CD4-positive, alpha-beta T cell treated with Interleukin-1 beta for 1 hour (primary cell): ENCODE measurements around the gene CNTNAP2.

Experiments used
- DNase-seq, 2 donors: peaks; one replicate each; pipeline ENCODE4 v3.0.0-alpha.2; 2020 to 2022

CNTNAP2 gene

DNA sequence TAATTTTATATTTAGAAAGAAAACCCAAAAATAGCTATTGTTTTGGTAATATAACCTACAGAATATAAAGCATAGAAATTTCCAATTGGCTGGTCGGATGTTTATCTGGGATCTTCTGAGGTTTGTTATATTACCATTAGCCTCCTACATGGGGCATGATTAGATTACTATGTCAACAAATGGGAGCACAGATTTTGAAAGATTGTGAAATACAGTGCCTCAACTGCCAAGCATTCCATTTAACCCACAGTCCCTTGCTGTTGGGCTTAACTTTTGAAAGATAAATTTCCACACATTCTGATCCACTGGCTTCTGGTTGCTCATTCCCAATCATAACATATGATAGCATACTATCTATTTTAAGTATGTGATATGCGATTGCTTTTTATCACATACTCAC is 2018.5 kb downstream of the CNTNAP2 start:
- no peak for DNase-seq

DNA sequence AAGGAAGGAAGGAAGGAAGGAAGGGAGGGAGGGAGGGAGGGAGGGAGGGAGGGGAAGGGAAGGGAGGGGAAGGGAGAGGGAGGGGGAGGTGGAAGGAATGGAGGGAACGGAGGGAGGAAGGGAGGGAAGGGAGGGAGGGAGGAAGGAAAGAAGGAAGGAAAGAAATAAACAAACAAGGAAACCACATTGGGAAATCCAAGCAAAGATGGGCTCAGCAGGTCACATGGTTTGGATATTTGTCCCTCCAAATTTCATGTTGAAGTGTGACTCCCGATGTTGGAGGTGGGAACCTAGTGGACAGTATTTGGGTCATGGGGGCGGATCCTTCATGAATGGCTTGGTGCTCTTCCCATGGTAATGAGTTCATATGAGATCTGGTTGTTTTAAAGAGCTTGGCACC is 2019.4 kb downstream of the CNTNAP2 start:
- no peak for DNase-seq

DNA sequence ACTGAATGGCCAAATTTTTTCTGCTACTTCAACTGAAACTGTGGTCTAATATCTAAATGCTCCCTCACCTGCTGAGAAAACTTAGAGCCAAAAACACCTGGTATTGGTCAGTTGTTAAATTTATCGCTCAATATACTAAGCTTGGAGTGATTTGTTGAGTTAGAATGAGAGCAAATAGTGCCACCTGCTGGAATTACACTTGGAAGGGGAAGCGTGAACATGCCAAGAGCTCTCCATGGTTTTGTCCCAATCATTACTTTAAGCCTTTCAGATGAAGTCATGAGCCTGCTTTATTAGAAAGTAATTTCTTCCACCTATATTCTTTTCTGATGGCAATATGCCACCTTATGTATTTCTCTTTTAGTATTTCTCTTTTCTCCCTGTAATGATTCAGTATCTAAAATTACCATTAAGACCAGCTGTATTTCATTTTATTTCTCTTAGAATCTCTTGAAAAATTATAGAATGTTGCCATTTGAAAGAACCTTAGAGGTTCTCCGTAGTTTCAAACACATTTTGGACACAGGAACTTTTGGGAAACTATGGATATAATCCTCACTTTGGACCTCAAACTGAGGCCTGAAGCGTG is 2026.2 kb downstream of the CNTNAP2 start:
- no peak for DNase-seq

DNA sequence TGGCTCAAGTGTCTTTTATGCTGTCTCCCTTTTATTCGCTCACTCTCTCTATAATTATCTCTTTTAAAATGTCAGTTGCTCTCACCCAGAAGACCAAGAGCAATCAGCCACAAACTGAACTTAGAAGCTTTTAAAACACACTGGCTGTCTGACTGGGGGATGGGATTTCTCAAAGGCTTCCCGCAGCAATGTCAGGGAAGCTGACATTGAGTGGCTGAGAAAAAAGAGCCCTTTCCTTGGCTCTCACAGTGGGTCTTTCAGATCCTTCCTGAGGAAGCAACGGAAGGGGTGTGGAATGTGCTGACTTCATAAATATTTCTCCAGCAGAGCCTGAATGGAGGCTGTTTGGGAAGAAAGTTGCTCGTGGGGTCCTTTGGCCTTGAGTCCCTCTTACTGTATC is 2028.2 kb downstream of the CNTNAP2 start:
- no peak for DNase-seq

DNA sequence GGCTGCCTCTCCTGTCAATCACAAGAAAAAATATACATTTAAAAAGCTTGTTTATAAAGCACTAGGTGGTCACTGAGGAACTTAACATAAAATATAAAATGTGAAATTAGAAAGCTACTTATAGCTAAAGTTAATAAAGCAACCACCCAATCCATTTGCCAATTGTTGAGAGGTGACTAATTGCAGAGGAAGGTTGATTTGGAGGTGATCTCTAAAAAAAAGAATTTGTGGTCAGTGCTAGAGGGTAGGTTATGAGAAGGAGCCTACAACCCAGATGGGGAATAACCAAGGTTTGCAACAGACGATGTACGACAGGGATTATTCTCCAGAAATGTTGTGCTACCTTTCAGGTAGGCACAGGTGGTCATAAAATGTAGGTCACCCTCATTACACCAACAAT is 2029.7 kb downstream of the CNTNAP2 start:
- no peak for DNase-seq

DNA sequence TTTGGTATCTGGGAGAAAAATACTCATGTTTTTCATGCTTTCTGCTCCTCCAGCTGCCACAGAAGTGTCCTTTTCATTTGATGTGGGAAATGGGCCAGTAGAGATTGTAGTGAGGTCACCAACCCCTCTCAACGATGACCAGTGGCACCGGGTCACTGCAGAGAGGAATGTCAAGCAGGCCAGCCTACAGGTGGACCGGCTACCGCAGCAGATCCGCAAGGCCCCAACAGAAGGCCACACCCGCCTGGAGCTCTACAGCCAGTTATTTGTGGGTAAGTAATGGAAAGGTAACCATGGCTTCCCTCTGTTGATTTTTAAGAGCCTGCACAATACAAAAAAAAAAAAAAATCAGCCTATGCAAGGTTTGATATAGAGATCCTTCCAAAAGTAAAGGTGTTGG is 2030.8 kb downstream of the CNTNAP2 start:
- no peak for DNase-seq

DNA sequence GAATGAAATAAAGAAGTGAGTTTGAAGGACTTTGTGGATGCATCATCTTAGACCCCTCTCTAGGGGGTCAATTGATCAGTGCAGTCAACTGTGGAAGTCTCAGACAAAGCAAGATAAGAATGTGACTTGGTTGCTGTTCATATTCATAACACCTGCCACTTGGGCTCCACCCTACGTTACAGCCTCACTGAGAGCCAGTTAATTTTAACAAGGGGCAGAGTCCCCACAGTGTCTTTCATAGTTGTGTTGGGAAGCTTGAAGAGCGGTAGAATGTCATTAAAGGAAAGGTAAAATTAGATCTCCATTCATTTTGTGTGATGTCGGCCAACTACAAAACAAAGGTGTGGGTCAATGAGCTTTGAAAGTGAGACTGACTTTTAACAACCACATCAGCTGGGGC is 2031.9 kb downstream of the CNTNAP2 start:
- no peak for DNase-seq

DNA sequence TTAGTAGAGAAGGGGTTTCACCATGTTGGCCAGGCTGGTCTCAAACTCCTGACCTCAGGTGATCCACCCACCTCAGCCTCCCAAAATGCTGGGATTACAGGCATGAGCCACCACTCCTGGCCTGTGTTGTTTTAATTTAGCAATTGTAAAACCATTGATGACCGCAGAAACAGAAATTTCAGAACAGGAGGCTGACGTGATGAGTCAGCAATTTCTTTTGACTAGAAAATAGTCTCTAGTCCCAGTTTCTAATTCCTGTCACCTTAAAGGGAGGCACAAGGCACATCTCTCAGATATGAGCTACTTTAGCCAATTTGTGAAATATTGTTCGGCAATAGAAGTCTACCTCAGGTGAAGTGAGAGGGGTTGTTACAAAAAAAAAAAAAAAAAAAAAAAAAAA is 2033.1 kb downstream of the CNTNAP2 start:
- DNase-seq: no peak

DNA sequence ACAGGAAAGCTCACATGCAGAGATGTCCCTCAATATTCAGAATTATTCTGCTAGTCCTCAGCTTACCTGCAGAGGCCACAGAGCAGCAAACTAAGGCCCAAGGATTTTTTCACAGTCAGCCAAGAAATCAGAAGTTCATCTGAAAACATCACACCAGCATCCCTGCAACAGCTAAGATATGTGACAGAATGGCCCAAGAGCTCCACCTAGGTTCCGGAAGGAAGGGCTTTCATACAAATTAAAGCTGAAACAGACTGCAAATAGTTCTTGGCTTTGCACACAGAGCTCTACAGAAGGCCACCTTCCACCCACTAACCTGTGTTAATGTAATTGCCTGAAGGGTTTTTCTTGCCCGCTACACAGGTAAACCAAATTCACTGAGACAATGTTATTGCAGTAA is 2035.2 kb downstream of the CNTNAP2 start:
- DNase-seq: no peak

DNA sequence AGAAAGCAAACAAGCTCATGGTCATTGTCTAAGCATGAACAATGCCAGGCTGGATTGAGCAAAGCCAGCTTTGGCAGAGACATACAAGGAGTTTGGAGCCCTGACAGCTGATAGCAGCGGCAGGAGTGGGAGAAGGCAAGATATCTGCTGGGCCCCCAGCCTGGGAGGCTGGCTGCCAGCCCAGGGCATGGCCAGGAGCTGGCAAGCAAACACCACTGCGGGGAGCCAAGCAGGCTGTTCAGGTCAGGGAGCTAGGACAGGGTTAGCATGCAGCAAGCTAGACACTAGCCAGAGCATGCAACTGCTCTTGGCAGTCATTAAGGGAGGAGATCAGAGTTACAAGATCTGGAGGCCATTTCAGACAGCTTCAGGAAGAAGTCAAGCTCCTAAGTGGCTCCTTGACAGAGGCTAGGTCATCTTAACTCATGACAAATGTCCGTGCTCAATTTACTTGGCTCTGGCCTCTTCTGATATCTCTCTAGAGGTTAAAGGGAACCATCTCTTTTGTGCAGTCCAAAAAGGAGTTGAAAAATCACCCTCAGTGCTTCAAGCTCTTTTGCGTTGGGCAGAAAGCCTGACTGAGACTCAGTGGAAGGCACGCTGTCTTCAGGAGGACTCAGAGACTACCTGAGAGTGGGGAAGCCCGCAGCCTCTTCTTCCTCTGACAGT is 2037.1 kb downstream of the CNTNAP2 start:
- no peak for DNase-seq

DNA sequence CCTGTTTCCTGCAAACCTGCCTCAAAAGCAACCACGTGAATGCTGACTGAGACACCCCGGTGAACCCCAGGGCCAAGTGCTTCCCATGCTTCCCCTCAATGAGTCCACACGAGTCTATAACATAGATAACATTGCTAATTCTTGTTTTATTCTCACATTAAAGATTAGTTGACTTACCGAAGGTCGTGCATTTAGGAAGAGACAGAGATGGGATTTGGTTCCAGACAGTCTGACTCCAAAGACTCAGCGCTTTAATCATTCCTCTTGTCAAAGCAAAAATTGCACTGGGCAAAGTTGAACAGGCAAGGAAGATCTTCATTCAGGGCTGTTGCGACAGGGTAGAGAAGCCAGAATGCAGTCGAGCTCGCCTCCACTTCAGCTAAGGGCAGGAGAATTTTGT is 2038.4 kb downstream of the CNTNAP2 start:
- no peak for DNase-seq

DNA sequence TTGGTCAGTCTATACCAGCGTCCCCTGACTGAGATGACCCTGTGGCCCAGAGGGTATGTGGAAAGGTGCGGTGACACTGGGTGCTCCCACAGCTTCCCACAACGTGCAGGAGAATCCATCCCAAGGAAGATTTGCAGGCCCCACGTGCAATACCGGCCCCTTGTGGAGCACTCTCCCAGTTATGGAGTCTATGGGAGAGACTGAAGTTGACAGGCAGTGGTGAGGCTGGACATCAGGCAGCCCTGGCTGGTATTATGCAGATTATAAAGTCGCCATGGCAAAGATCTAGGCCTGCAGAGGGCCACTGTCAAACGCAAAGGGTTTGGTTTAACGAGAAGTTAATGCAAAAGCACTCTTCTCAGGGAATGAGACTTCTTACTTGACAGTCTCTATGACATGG is 2039.2 kb downstream of the CNTNAP2 start:
- no peak for DNase-seq

DNA sequence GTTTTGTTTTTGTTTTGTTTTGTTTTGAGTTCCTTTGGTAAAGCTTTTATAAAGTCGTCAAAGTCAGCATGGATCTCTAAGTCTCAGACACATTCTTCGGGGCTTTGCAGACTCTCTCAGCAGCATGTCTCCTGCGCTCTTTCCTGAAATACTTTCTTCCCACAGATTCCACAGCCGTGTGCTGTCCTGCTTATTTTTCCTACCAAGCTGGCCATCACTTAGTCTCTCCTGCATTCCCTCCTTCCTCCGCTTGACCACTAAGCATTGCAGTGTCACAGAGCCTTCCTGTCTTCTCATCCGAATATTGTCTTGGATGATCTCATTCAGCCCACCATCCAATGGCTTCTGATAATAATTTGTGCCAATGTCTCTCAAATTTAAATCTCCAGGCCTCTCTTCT is 2039.6 kb downstream of the CNTNAP2 start:
- no peak for DNase-seq

DNA sequence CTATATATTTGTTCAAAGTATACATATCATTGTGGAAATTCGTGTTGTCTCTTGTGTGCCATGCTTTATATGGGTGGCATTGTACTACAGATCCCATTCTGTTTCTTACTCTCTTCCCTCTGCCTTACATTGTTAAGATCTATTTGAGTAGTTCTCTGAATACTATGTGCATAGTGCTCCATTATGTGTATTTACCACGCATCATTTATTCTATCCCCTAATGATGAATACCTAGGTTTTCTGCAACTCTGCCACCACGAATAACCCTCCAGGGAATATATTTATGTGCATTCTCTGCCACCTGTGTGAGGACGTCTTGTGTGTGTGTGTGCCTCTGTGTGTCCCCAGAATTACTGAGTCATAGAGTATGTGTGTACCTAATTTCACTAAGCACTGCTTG is 2042.7 kb downstream of the CNTNAP2 start:
- DNase-seq: no peak

DNA sequence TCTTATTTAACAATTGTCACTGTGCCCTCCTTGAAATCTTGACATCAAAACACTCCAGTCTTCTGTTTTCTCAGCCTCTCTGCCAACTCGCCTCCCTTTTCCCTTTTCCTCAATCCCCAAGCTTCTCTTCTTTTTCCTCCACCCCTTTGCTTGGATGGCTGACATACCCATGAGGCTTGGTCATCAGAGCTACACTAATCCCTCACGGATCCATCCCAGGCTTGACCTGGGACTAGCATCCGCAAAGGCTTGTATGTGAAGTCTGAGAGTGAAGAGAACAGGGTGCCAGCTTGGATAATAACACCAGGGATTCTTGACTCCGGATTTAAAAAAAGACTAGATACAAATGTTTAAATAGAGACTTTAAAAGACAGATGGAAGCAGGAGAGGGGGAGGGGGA is 2045.2 kb downstream of the CNTNAP2 start:
- DNase-seq: no peak

DNA sequence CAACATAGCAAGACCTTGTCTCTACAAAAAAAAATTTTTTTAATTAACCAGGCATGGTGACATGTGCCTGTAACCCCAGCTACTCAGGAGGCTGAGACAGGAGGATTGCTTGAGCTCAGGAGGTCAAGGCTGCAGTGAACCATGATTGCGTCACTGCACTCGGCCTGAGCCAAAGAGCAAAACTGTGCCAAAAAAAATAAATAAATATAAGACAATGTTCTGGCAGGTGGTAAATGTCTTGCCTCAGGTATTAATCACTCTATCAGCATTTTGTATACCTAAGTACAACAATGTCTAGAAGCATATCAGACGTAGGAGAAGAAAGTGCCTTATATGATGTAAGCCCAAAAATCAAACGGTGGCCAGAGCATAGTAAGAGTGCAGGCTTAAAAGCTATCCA is 2046.2 kb downstream of the CNTNAP2 start:
- no peak for DNase-seq

DNA sequence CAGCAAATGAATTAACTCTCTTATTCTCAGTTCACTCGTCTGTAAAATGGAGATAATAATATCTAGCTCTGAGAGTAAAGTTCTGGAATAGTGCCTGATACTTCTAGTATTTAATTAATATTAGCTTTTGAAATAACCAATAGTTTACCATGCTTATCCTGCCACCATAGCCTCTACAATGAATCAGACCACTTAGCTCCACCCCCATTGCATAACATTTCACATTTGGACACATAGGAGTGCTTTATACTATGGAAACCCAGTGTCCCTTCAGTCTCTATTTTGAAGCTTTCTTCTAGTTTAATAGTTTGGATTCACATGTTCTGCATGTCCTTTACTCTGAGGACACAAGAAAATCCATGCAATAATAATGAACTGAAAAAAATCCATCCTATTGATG is 2046.6 kb downstream of the CNTNAP2 start:
- DNase-seq: no peak

DNA sequence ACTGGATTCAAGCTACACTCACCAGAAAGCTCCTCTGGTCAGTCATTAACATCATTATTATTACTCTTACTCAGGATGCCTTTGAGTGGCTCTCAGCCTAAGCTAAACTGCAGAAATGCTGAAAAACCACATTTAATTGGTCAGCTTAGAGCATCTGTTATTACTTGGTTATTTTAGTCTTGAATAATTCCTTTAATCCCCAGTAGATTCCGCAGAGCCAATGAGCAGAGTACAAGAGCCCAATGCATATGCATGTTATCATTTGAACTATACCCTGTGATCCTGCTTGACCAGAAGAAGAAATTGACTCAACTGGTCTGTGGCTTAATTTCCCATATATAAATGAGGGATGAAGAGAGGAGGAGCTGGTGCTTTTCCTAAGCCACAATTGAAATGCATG is 2056.3 kb downstream of the CNTNAP2 start:
- DNase-seq: no peak

DNA sequence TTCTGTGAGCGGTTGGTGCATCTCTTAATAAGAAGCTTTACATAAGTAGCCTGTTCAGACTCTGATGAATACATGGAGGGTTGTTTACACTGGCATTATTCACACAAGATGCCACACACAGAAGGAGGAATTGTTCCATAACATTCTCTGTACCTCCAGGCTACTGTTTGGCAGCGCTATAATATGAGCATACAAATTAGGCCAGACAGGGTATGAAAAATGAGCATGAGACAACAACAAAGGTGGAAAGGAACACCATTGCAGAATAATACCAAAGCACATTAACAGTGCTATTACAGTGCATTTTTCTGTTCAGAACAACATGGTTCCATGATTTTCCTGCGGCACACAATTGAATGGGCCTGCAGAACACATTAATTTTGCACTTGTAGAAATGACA is 2056.8 kb downstream of the CNTNAP2 start:
- DNase-seq: no peak

DNA sequence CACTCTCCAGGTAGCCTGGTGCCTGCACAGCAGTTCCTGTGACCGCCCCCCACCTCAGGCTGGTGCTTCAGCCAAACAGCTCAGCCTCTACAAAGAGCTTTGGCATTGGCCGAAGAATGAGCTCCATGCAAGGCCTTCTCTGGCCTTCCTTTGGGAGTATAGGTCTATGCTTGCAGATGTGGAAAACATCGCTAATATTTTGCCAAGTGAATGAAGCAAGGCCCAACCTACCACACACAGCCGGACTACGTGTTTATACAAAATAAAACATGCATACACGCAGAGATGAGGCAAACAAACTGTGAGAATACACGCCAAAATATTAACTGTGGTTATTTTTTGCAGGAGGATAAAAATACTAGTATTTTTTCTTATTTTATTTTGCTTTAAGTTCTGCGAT is 2057.8 kb downstream of the CNTNAP2 start:
- no peak for DNase-seq

DNA sequence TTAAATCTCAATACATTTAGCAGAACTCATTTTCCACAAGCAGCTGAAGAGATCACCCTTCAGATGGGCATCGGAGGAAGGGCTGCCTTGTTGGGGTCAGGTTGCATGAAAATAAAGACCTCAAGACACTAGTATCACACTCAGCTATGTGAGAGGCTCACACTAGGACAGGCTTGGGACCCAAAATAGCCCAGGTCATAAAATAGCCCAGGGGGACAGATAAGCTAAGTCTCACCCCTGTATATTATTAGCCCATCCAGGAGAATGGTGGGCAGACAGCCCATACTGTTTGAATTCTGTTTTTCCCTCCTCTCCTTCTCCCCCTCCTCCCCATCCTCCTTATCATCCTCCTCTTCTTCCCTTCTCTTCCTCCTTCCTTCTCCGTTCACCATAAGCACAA is 2058.9 kb downstream of the CNTNAP2 start:
- DNase-seq: no peak

DNA sequence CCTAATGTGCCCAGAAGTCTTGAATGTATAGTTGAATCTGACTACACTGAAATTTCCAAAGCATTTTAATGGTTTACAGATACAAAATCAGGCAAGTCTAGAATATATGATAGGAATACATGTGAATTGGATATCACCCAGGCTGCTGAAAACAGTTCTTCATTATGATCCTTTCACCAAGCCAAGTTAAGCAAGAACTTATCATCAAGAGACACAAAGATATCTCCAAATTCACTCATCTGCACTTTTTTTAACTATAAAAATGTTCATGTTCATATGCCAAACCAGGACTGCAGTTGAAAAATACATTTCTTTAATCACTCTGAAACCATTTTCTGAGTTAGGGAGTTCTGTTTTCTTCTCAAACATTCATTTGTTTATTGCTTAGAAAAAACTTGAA is 2061.4 kb downstream of the CNTNAP2 start:
- DNase-seq: no peak

DNA sequence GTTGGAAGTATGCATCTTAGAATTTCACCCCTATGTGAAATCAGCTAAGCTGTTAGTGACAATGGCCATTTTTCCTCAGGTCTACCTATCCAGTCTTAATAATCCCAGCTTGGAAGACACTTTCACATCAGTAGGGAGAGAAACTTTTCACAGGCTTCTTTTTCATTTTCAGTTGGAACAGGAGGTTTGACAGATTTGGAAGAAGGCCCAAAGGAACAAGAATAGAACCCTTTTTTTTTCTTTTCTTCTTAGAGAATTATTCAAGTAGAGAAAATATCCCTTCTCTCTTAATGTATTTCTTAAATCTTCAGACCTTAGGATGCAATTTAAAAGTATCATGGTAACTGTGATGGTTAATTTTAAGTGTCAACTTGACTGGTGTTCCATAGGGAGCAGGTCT is 2063.5 kb downstream of the CNTNAP2 start:
- no peak for DNase-seq

DNA sequence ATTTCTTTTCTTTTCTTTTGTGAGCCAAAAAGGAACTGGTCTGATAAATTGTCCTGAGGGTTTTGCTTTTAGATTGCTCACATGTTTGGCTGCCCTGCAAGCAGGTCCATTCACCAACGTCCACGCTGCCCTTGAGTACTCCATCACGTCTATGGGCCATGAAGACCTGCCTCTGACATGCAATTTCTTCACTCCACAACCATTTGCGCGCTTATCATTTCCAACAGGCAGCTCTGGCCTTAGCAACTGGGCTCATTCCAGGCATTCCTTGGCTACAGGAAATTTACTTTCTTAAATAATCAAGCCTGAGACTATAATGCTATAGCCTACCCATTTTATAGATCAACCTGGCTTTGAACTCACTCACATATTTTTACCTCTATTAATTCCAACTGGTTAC is 2065.7 kb downstream of the CNTNAP2 start:
- DNase-seq: no peak

DNA sequence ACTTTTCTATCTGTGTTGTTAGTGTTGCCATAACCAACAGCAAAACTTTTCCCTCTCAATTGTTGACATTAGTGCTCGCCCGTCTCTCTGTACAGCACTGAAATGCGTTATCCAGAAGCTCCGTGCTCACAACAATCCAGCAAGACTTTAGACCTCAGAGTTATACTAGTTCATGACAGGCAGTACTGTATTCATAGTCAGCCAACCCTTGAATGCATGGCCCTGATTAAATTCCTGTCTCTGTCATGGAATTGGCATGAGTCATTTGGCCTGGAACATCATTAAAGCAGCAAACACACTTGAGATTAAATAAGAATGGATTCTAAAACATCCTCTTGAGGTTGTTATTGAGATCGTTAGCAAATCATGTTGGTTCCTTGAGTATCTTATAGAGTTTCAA is 2068.4 kb downstream of the CNTNAP2 start:
- no peak for DNase-seq
